Suprapubic skin (tissue), 4 donors: ENCODE data around the gene EBP. TPM values are rescaled to one million over a fixed set of nuclear protein-coding genes. Genes with fewer than 3 reads are reported as not detected.
A peak's percentile ranks its signal among the peaks of the same experiment; 100 is the strongest.

ENCODE experiments used
- DNase-seq, 2 donors: peaks; one replicate each; pipeline ENCODE4 v3.0.0-alpha.2; 2019; ENCODE audit warnings: low spot score in 2 of 2
- H3K27ac ChIP-seq: fragments of 200-600 bp; sonication (generic); one replicate; pipeline ENCODE4 v1.5.1; 2019
- H3K27me3 ChIP-seq: fragments of 200-600 bp; sonication (generic); one replicate; pipeline ENCODE4 v1.5.1; 2019
- H3K36me3 ChIP-seq: fragments of 200-600 bp; sonication (generic); one replicate; pipeline ENCODE4 v1.5.1; 2019
- H3K4me1 ChIP-seq: fragments of 200-600 bp; sonication (generic); one replicate; pipeline ENCODE4 v1.5.1; 2019
- H3K4me3 ChIP-seq: fragments of 200-600 bp; sonication (generic); one replicate; pipeline ENCODE4 v1.5.1; 2019; ENCODE audit warnings: mild to moderate bottlenecking
- H3K9me3 ChIP-seq: fragments of 200-600 bp; sonication (generic); one replicate; pipeline ENCODE4 v1.5.1; 2019
- CTCF ChIP-seq, 2 donors: fragments of 200-600 bp in 1 of 2; fragments of 450-650 bp in 1 of 2; sonication (generic) in 1 of 2; IDR thresholded peaks; one replicate each; pipeline ENCODE4 v1.5.1; 2016 to 2019; ENCODE audit warnings: antibody characterized with exemption in 2 of 2, mild to moderate bottlenecking in 1 of 2, moderate library complexity in 1 of 2
- EP300 ChIP-seq: sonication (generic); formaldehyde crosslinking; IDR thresholded peaks from one replicate; pipeline ENCODE4 v1.6.1; 2017; ENCODE audit warnings: antibody characterized with exemption
- POLR2A ChIP-seq, 2 donors: fragments of 450-650 bp; IDR thresholded peaks; one replicate each; pipeline ENCODE4 v1.6.1; 2017; ENCODE audit warnings: antibody characterized with exemption in 2 of 2, mild to moderate bottlenecking in 2 of 2, moderate library complexity in 2 of 2
- POLR2AphosphoS5 ChIP-seq, 3 donors: sonication (generic); formaldehyde crosslinking; IDR thresholded peaks; one replicate each; pipeline ENCODE4 v1.6.1; 2017; ENCODE audit warnings: antibody characterized with exemption in 3 of 3
- WGBS: methylation state at CpG from one replicate; pipeline ENCODE4 v1.1.5; 2018; 5-methylcytosine and 5-hydroxymethylcytosine counted together
- total RNA-seq, 4 donors: library from RNA; depleted of rRNA; stranded (reverse); fragments of >200 nt; gene quantifications; one replicate each; pipeline ENCODE4 v1.1.0, GENCODE V29; 2016

The EBP gene
- total RNA-seq, 4 donors from 2014 or later = 43.4 to 82.7 (median 71.9) TPM

- TF ChIP-seq POLR2A (IDR thresholded peaks at IDR 0.05) (no peak), POLR2AphosphoS5 (IDR thresholded peaks at IDR 0.05) (no peak), EP300 (no peak), CTCF (IDR thresholded peaks at IDR 0.05) (no peak)
- Histone ChIP-seq H3K9me3 (no peaks in the 10 kb centered on the region), H3K4me1 (peaks cover 19% of the 10 kb centered on the region), H3K36me3 (peaks cover 25% of the 10 kb centered on the region), H3K4me3 (peak overlapping the region; percentile 67), H3K27ac (peak overlapping the region; percentile 99), H3K27me3 (no peaks in the 10 kb centered on the region)
- WGBS = 58% methylated on average over 19 of the region's 19 CpGs
- peak in 1 of 2 donors; percentile 71 for DNase-seq
These were observed 52.2 kb downstream of the EBP start for GRCh38 chrX:48573690-48574269.

GRCh38 chrX:48574270-48575266 lies 53.0 kb downstream of the EBP start, which contains the start of gene RBM3:
RBM3 (plus strand) TSS chrX:48574484; CDS start chrX:48575181, 697 bp downstream.
- Histone ChIP-seq H3K4me1 (peaks cover 21% of the 10 kb centered on the region), H3K36me3 (peaks cover 25% of the 10 kb centered on the region), H3K9me3 (no peaks in the 10 kb centered on the region), H3K4me3 (peak within 1 kb of the TSS; percentile 67), H3K27me3 (no peaks in the 10 kb centered on the region), H3K27ac (peak within 1 kb of the TSS; percentile 99)
- WGBS = 34% methylated on average over 55 of the region's 71 CpGs
- peak; percentile 96 to 97 for DNase-seq
- TF ChIP-seq POLR2AphosphoS5 (IDR thresholded peaks at IDR 0.05) = peak; percentile 51 to 76 (median 53)
- peak in 1 of 2 donors; percentile 88 for TF ChIP-seq POLR2A (IDR thresholded peaks at IDR 0.05)
- peak in 1 of 2 donors; percentile 36 for TF ChIP-seq CTCF (IDR thresholded peaks at IDR 0.05)
- no peak for TF ChIP-seq EP300

- TF ChIP-seq EP300 = no peak
- TF ChIP-seq CTCF (IDR thresholded peaks at IDR 0.05) = no peak
- no peak for TF ChIP-seq POLR2A (IDR thresholded peaks at IDR 0.05)
- TF ChIP-seq POLR2AphosphoS5 (IDR thresholded peaks at IDR 0.05) = no peak
- peak overlapping the region; percentile 99 for H3K27ac ChIP-seq
- H3K36me3 ChIP-seq = peaks cover 25% of the 10 kb centered on the region
- WGBS = 81% methylated on average over 13 of the region's 13 CpGs
- no peak for DNase-seq
- H3K9me3 ChIP-seq = no peaks in the 10 kb centered on the region
- H3K4me3 ChIP-seq = peak overlapping the region; percentile 67
- H3K4me1 ChIP-seq = peaks cover 21% of the 10 kb centered on the region
- H3K27me3 ChIP-seq = no peaks in the 10 kb centered on the region
These were observed 54.0 kb downstream of the EBP start for GRCh38 chrX:48575642-48576041.

- no peaks in the 10 kb centered on the region for H3K9me3 ChIP-seq
- H3K4me1 ChIP-seq = peaks cover 21% of the 10 kb centered on the region
- 56% methylated on average over 6 of the region's 6 CpGs for WGBS
- DNase-seq = no peak
- no peaks in the 10 kb centered on the region for H3K27me3 ChIP-seq
- no peak for TF ChIP-seq EP300
- peak overlapping the region; percentile 67 for H3K4me3 ChIP-seq
- peak overlapping the region; percentile 99 for H3K27ac ChIP-seq
- H3K36me3 ChIP-seq = peaks cover 25% of the 10 kb centered on the region
These were observed 54.5 kb downstream of the EBP start for GRCh38 chrX:48576108-48576507.

Other genes with a start within 250 kb of the EBP start
- gene SSX3, start 165.1 kb upstream of the EBP start, total RNA-seq = not detected
- gene SSX4, start 138.3 kb upstream of the EBP start, total RNA-seq = not detected
- gene SSX4B, start 109.8 kb upstream of the EBP start, total RNA-seq = not detected
- gene SLC38A5, start 51.5 kb upstream of the EBP start, total RNA-seq = 10 to 100 TPM; 24.2 to 63.0 (median 46.2) TPM
- gene FTSJ1, start 45.6 kb upstream of the EBP start, total RNA-seq = 10 to 100 TPM; 27.8 to 54.3 (median 47.9) TPM
- gene PORCN, start 12.8 kb upstream of the EBP start, total RNA-seq = 10 to 100 TPM; 16.7 to 34.5 (median 25.8) TPM
- 10 to 100 TPM; 12.9 to 21.2 (median 17.3) TPM for gene TBC1D25, start 17.9 kb downstream of the EBP start, total RNA-seq
- gene RBM3, start 52.7 kb downstream of the EBP start, total RNA-seq = 100 to 1,000 TPM; 167 to 245 (median 204) TPM
- 100 to 1,000 TPM in 1 of 4 donors, 10 to 100 TPM in 3; 71.1 to 105 (median 93.2) TPM for gene WDR13, start 75.7 kb downstream of the EBP start, total RNA-seq
- 1 to 10 TPM in 3 of 4 donors, under 1 TPM in 1; 0.68 to 5.2 (median 3.5) TPM for gene WAS, start 162.0 kb downstream of the EBP start, total RNA-seq
- gene SUV39H1, start 174.9 kb downstream of the EBP start, total RNA-seq = 10 to 100 TPM in 1 of 4 donors, 1 to 10 TPM in 3; 5.9 to 15.1 (median 8.7) TPM
- gene GLOD5, start 239.9 kb downstream of the EBP start, total RNA-seq = not detected